Activated CD4-positive, alpha-beta T cell treated with anti-CD3 and anti-CD28 coated beads for 24 hours (primary cell): ENCODE results near the gene PPARD.

Experiments
- DNase-seq, 2 donors: peaks; one replicate each; pipeline ENCODE4 v3.0.0-alpha.2; 2020; ENCODE audit warnings: low read depth in 2 of 2

Gene PPARD

DNA sequence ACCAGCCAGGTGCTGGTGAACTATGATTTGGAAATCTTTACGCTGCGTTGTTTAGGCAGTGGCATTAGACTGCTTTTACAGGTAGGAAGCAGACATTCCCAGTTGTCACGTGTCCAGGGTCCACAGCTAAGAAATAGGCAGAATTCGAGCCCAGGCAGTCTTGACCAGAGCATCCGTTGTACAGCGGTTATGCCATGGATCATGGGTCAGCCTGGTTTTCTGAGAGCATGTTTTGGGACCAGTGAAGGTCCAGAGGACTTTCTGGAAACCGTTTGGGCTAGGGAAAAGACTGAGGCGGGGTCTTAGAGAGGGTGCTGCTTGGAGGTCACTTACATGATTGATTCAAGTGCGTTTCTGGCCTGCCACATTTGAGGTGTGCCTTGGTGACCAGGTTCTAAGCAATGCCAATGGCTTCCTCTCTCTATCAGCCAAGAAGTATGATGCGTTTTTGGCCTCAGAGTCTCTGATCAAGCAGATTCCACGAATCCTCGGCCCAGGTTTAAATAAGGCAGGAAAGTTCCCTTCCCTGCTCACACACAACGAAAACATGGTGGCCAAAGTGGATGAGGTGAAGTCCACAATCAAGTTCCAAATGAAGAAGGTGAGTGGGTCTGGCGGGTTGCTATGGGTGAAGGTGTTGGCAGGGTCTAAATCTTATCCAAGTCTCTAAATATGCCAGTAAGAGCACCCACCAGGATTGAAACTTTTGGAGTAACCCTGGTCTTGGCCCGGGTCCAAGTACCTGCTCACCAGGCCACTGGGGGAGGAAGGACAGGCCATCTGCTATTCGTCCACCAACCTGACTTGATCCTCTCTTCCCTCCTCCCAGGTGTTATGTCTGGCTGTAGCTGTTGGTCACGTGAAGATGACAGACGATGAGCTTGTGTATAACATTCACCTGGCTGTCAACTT lies 127.6 kb downstream of the PPARD start:
- no peak for DNase-seq

DNA sequence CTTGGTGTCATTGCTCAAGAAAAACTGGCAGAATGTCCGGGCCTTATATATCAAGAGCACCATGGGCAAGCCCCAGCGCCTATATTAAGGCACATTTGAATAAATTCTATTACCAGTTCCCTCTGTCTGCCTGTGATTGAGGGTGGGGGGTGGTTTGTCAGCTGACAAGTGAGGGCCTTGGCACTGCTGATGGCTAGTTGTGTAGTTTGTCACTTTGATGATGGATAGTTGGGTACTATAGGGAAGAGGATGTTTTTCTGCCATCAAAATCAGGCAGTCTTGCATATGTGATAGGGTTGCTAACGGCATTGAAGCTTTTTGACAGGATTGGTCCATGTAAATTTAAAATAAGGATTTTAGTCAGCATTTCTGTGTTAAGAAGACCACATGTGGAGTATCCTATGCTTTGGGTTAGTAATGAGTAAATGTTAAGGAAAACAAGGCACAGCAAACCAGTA lies 128.3 kb downstream of the PPARD start:
- no peak for DNase-seq

DNA sequence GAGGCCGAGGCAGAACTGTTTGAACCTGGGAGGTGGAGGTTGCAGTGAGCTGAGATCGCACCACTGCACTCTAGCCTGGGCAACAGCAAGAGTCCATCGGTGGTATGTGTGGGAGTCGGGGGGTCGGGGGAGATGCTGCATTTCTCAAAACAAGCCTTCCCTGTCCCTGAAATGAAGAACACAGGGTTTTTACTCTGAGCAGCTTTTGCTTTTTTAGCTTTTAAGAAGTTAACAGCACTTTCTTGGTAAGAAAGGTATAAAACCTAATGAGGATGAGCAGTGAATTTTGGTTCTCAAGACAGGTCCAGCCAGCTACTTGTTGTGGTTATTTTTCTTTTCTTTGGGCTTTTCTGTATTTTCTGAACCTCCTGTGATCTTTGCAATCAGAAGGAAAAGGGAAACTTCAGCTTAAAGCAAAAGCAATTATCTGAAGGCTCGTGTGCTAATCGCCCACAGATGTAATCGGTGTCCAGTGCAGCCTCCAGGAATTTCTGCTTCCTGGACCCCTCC lies 129.5 kb downstream of the PPARD start:
- no peak for DNase-seq

DNA sequence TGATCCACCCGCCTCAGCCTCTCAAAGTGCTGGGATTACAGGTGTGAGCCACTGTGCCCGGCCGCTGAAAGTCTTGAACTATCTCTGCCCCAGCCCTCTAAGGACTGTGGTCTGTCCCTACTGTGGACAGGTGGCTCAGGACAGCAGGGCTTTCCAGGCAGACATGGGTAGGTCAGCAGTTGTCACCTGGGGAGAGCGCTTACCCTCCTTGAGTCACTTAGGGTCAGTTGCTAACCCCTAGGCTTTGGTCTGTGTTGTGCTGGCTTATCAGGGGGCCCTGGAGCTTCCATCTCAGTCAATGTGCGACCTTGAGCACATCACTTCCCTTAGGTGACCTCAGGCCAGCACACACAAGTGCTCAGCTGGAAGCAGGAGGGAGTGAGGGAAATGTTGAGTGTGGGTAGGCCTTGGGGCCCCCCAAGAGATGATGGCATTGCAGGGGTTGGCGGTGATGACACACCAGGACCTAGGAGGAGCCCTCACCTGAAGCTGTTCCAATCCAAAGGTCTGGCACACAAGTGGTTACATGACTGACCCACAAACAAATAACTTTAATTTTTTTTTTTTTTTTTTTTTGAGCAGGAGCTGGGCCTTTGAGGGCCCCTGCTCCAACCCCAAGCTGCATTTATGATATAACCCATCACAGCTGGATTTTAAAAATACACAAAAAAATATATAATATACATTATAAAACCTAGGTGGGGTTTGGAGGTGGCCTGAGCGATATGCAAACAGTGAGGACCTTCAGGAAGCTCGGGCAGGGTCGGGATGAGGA lies 130.9 kb downstream of the PPARD start:
- DNase-seq, result no peak

DNA sequence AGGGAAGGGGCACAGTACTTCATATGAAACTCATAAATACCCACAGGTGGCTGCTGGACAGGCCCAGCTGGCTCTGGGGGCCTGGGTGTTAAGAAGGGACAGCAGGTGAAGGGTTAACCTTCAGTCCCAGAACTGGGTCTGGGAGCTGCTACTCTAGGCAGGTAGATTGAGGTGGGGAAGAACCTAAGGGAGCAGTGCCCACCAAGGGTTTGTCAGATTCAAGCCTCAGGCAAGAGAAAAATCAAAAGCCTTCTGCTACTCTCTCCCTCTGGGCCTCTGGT lies 131.4 kb downstream of the PPARD start:
- DNase-seq, result no peak

DNA sequence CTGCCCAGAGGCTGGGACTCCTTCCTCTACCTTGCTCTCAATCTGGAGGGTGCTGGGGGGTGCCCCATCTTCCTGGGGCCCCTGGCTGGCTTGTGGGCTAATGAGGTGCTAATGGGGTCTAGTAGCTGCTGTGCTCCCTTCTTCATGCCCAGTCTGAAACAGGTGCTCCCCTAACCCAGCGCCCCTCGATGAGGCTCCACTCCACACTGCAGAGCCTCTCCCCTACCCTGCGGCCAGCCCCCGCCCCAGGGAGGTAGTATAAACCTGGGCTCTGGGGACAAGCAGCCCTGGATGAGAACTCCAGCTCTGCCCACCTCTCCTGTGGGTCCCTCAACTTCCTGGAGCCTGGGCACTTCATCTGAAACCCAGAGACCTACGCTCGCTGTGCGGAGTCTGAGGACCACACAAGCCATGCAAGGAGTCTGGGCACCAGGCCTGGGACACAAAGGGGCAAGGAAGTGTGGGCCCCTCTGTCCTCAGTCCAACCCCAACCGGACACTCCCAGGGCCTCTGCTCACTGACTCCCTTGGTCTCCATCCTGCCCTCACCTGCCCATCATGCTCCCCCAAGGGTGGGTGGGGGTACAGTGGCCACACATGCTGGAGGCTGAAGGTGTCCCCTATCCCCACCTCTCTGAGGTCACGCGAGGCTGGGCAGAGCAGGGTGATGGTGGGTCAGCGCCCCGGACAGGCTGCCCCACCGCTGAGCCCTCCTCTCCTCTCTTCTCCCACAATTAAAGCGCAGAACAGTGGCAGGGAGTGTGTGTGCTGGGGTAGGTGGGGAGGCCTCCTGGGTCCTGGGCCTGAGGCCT lies 132.0 kb downstream of the PPARD start:
- DNase-seq, result no peak

DNA sequence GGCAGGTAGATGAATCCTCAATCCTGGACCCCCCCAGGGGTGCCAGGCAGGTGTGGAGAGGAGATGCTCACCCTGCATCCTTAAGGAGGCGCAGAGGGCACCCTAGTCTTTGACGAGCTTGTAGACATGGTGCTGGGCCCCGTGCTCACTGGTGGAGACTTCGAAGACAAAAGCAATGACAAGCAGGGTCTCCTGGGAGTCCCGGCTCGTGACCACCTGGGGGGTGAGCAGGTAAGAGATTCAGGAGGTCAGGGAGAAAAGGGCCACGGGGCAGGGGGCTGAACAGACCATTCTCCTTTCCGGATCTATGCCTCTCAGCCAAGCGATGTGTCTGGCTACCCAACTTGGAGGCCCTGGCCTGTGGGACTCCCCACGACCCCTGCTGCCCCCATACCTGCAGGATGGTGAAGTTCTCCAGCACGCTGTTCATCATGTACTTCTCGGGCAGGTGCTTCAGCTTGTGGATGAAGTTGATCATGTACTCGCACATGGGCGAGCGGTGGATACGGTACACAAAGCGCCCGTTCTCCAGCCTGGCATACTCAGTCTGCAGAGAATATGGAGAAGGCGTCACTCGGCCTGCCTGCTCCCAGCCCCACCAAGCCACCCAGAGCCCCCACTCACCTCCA lies 132.7 kb downstream of the PPARD start:
- no peak for DNase-seq

DNA sequence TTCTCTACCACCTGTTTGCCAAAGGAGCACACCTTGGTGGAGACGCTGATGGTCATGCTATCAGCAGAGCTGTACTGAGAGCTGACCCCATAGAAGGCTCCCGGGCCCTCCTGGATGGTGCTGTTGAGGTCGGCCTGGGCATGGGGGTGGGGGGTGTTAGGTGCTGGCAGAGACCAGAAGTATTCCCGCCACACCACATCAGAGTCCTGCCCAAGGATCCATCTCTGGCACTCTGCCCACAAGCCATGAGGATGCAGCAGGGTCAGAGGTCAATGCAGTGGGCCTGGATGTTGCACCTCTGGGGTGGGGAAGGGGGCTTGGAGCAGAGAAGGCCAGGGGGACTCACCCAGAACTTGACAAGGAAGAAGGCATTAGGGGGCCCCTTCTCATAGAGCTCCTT lies 133.2 kb downstream of the PPARD start:
- no peak for DNase-seq

DNA sequence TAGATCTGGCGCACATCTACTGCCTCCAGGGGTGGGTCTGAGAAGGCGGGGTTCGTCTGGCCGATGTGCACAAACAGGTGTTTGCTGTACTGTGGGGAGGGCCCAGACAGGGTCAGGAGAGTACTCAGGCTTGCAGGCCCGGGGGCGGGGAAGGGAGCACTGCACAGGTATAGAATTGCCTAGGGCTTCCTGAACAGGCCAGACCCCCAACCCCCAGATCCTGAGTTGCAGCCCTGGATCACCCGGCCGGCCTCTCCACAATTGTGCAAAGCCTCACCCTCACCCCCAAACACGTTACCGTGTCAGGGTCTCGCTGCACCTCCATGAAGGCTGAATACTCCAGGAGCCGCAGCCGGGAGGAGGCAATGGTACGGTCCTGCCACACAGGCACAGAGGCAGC lies 133.6 kb downstream of the PPARD start:
- no peak for DNase-seq

DNA sequence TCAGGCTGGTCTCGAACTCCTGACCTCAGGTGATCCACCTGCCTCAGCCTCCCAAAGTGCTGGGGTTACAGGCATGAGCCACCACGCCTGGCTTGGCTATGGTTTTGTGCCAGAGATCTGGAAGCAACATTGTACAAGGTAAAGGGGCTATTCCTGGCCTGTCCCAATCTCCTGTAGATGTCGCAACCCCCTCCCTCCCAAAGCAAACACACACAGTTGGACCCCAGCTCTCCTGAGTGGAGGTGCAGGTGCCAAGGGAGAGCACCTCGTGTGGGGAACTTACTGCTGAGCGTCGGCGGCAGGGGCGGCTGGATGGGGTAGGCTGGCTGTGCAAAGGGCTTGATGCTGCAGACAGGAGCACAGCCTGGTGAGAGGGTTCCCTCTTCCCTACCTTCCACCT lies 134.7 kb downstream of the PPARD start:
- no peak for DNase-seq
